Measurements from ENCODE around the gene NEUROG3.

Gene NEUROG3

GRCh38 chr10:69577268-69578232, 4.3 kb upstream of the NEUROG3 start:
- Histone ChIP-seq H3F3A (ENCODE audit: insufficient read depth, low read length) (no peaks in the 10 kb centered on the region), H3K36me3 (ENCODE audit: insufficient read depth, low read length) (no peaks in the 10 kb centered on the region), H3K27me3 (ENCODE audit: insufficient read depth, low read length) (no peaks in the 10 kb centered on the region), H3K27ac (ENCODE audit: low read depth, low read length, poor library complexity, severe bottlenecking) (no peak overlapping the region), H4K20me1 (ENCODE audit: insufficient read depth, low read length) (no peaks in the 10 kb centered on the region), H2AFZ (ENCODE audit: low read length) (no peak overlapping the region), H3K79me2 (ENCODE audit: insufficient read depth, low read length) (no peaks in the 10 kb centered on the region), H3K9me2 (ENCODE audit: low read depth, low read length) (no peaks in the 10 kb centered on the region), H3K4me1 (ENCODE audit: insufficient read depth, low read length, severe bottlenecking) (no peaks in the 10 kb centered on the region), H3K9ac (ENCODE audit: low read length) (no peak overlapping the region), H3K4me2 (ENCODE audit: low read length) (no peak overlapping the region), H3K9me3 (ENCODE audit: low read length) (no peaks in the 10 kb centered on the region), H3K4me3 (ENCODE audit: low read depth, low read length, poor library complexity, severe bottlenecking) (no peak overlapping the region)
- TF ChIP-seq CTCF (IDR thresholded peaks at IDR 0.05; ENCODE audit: low read length) (no peak), EZH2 (IDR thresholded peaks at IDR 0.05; ENCODE audit: borderline replicate concordance, low read length) (no peak)

- H3K4me2 ChIP-seq (ENCODE audit: low read length), result no peak overlapping the region
- H3K4me1 ChIP-seq (ENCODE audit: insufficient read depth, low read length, severe bottlenecking), result no peaks in the 10 kb centered on the region
- H3K27me3 ChIP-seq (ENCODE audit: insufficient read depth, low read length), result no peaks in the 10 kb centered on the region
- H3K9ac ChIP-seq (ENCODE audit: low read length), result no peak overlapping the region
- H3K27ac ChIP-seq (ENCODE audit: low read depth, low read length, poor library complexity, severe bottlenecking), result no peak overlapping the region
- no peaks in the 10 kb centered on the region for H3F3A ChIP-seq (ENCODE audit: insufficient read depth, low read length)
- H3K36me3 ChIP-seq (ENCODE audit: insufficient read depth, low read length), result no peaks in the 10 kb centered on the region
- H3K9me2 ChIP-seq (ENCODE audit: low read depth, low read length), result no peaks in the 10 kb centered on the region
- no peak overlapping the region for H2AFZ ChIP-seq (ENCODE audit: low read length)
- no peaks in the 10 kb centered on the region for H3K79me2 ChIP-seq (ENCODE audit: insufficient read depth, low read length)
- TF ChIP-seq EZH2 (IDR thresholded peaks at IDR 0.05; ENCODE audit: borderline replicate concordance, low read length) (no peak), CTCF (IDR thresholded peaks at IDR 0.05; ENCODE audit: low read length) (no peak)
- no peak overlapping the region for H3K4me3 ChIP-seq (ENCODE audit: low read depth, low read length, poor library complexity, severe bottlenecking)
- H3K9me3 ChIP-seq (ENCODE audit: low read length), result no peaks in the 10 kb centered on the region
- no peaks in the 10 kb centered on the region for H4K20me1 ChIP-seq (ENCODE audit: insufficient read depth, low read length)
Observed at GRCh38 chr10:69576334-69577011, 3.3 kb upstream of the NEUROG3 start.

- no peaks in the 10 kb centered on the region for H3K9me2 ChIP-seq (ENCODE audit: low read depth, low read length)
- no peaks in the 10 kb centered on the region for H3K9me3 ChIP-seq (ENCODE audit: low read length)
- H3K9ac ChIP-seq (ENCODE audit: low read length), result no peak overlapping the region
- TF ChIP-seq CTCF (IDR thresholded peaks at IDR 0.05; ENCODE audit: low read length) (no peak), EZH2 (IDR thresholded peaks at IDR 0.05; ENCODE audit: borderline replicate concordance, low read length) (no peak)
- H4K20me1 ChIP-seq (ENCODE audit: insufficient read depth, low read length), result no peaks in the 10 kb centered on the region
- no peaks in the 10 kb centered on the region for H3K27me3 ChIP-seq (ENCODE audit: insufficient read depth, low read length)
- H3K4me1 ChIP-seq (ENCODE audit: insufficient read depth, low read length, severe bottlenecking), result no peaks in the 10 kb centered on the region
- no peak overlapping the region for H2AFZ ChIP-seq (ENCODE audit: low read length)
- H3K4me2 ChIP-seq (ENCODE audit: low read length), result no peak overlapping the region
- H3K4me3 ChIP-seq (ENCODE audit: low read depth, low read length, poor library complexity, severe bottlenecking), result no peak overlapping the region
- no peaks in the 10 kb centered on the region for H3K79me2 ChIP-seq (ENCODE audit: insufficient read depth, low read length)
- no peak overlapping the region for H3K27ac ChIP-seq (ENCODE audit: low read depth, low read length, poor library complexity, severe bottlenecking)
- no peaks in the 10 kb centered on the region for H3K36me3 ChIP-seq (ENCODE audit: insufficient read depth, low read length)
- no peaks in the 10 kb centered on the region for H3F3A ChIP-seq (ENCODE audit: insufficient read depth, low read length)
Observed at GRCh38 chr10:69575164-69575722, 2.0 kb upstream of the NEUROG3 start.

Data from OCI-LY1 (cell line).